HepG2 (cell line): Measurements from ENCODE around the gene NEK5. TPM values are rescaled to one million over a fixed set of nuclear protein-coding genes. Genes with fewer than 3 reads are reported as not detected.

Experiments
- DDIT3 ChIP-seq: sonication (generic); formaldehyde crosslinking; IDR thresholded peaks from 2 replicates; pipeline ENCODE4 v1.4.0; 2020; ENCODE audit warnings: mild to moderate bottlenecking, missing genetic modification reagents
- DRAP1 ChIP-seq: IDR thresholded peaks from 2 replicates; pipeline ENCODE4 v1.6.1; 2016; ENCODE audit warnings: missing genetic modification reagents, missing compliant biosample characterization
- FIP1L1 ChIP-seq: fragments of 200-400 bp; formaldehyde crosslinking; IDR thresholded peaks from 2 replicates; pipeline ENCODE4 v1.6.1; 2018; ENCODE audit warnings: low read depth, mild to moderate bottlenecking, low read length, moderate library complexity, borderline replicate concordance; ENCODE audit not compliant: insufficient read depth
- GATAD2A ChIP-seq: IDR thresholded peaks from 2 replicates; pipeline ENCODE4 v1.6.1; 2016
- HNF4A ChIP-seq: sonication (generic); formaldehyde crosslinking; IDR thresholded peaks from 2 replicates; pipeline ENCODE4 v1.4.0; 2020; ENCODE audit warnings: missing genetic modification reagents
- ISL2 ChIP-seq: sonication (generic); formaldehyde crosslinking; IDR thresholded peaks from 2 replicates; pipeline ENCODE4 v1.5.0; 2020; ENCODE audit warnings: missing genetic modification reagents
- MBD4 ChIP-seq: IDR thresholded peaks from 2 replicates; pipeline ENCODE4 v1.6.1; 2012; ENCODE audit warnings: low read length, inconsistent platforms, borderline replicate concordance
- MTA1 ChIP-seq: sonication (generic); formaldehyde crosslinking; IDR thresholded peaks from 2 replicates; pipeline ENCODE4 v1.4.0; 2020; ENCODE audit warnings: missing genetic modification reagents, mild to moderate bottlenecking, borderline replicate concordance
- NCOA2 ChIP-seq: sonication (generic); formaldehyde crosslinking; IDR thresholded peaks from 2 replicates; pipeline ENCODE4 v1.8.0; 2022; ENCODE audit warnings: inconsistent platforms
- NR2C2 ChIP-seq: sonication (generic); formaldehyde crosslinking; IDR thresholded peaks from 2 replicates; pipeline ENCODE4 v1.4.0; 2020; ENCODE audit warnings: missing genetic modification reagents, mild to moderate bottlenecking, moderate library complexity, borderline replicate concordance
- PHF21A ChIP-seq: sonication (generic); formaldehyde crosslinking; IDR thresholded peaks from 2 replicates; pipeline ENCODE4 v1.5.0; 2020; ENCODE audit warnings: mild to moderate bottlenecking, missing genetic modification reagents
- PHF5A ChIP-seq: IDR thresholded peaks from one replicate; pipeline ENCODE4 v1.6.1; 2018; ENCODE audit warnings: low read depth, missing genetic modification reagents; ENCODE audit not compliant: unreplicated experiment
- PHF8 ChIP-seq: sonication (generic); formaldehyde crosslinking; IDR thresholded peaks from 2 replicates; pipeline ENCODE4 v1.5.0; 2020; ENCODE audit warnings: missing genetic modification reagents
- SP4 ChIP-seq: sonication (generic); formaldehyde crosslinking; IDR thresholded peaks from 2 replicates; pipeline ENCODE4 v1.8.1; 2023; ENCODE audit warnings: mild to moderate bottlenecking, missing genetic modification reagents
- TAF1 ChIP-seq: sonication (generic); formaldehyde crosslinking; IDR thresholded peaks from 2 replicates; pipeline ENCODE4 v1.4.0; 2020; ENCODE audit warnings: missing genetic modification reagents
- TEAD3 ChIP-seq: optimal IDR thresholded peaks from 2 replicates; pipeline ENCODE3; 2016; ENCODE audit warnings: borderline replicate concordance
- ZNF143 ChIP-seq: sonication (generic); formaldehyde crosslinking; IDR thresholded peaks from 2 replicates; pipeline ENCODE4 v1.4.0; 2020; ENCODE audit warnings: missing genetic modification reagents
- ZNF281 ChIP-seq: sonication (generic); formaldehyde crosslinking; IDR thresholded peaks from 2 replicates; pipeline ENCODE4 v1.4.0; 2020; ENCODE audit warnings: missing genetic modification reagents, borderline replicate concordance
- ZNF326 ChIP-seq: sonication (generic); formaldehyde crosslinking; IDR thresholded peaks from 2 replicates; pipeline ENCODE4 v1.4.0; 2020; ENCODE audit warnings: missing genetic modification reagents, borderline replicate concordance
- ZNF343 ChIP-seq: sonication (generic); formaldehyde crosslinking; IDR thresholded peaks from 2 replicates; pipeline ENCODE4 v1.4.0; 2020; ENCODE audit warnings: mild to moderate bottlenecking, missing genetic modification reagents
- polyA plus RNA-seq, 8 experiments: library from polyadenylated mRNA; depleted of rRNA in 3 of 8; stranded (reverse) in 7 of 8; unstranded in 1 of 8; fragments of >200 nt; fragmentation: Illumina TruSeq in 4 of 8; extraction: Trizol in 4 of 8; gene quantifications; 2 replicates each; pipeline versions ENCODE4 v1.2.1 to v1.2.3, GENCODE V29; 2011 to 2016; ENCODE audit warnings: low read depth in 4 of 8, missing spikeins in 1 of 8, mixed read lengths in 1 of 8; ENCODE audit not compliant: insufficient read depth in 1 of 8
- total RNA-seq, 5 experiments: library from RNA; depleted of rRNA; stranded (reverse); fragments of >200 nt; fragmentation: Illumina TruSeq; extraction: Trizol; gene quantifications; 2 replicates each; pipeline ENCODE4 v1.2.3, GENCODE V29; 2016; ENCODE audit warnings: low read depth in 1 of 5
- TF ChIP-seq, protein P1 (sequence below): IDR thresholded peaks from 2 replicates; pipeline ENCODE4 v1.6.1; 2016; ENCODE audit warnings: low read depth
- TF ChIP-seq, protein P2 (sequence below): sonication (generic); formaldehyde crosslinking; IDR thresholded peaks from 2 replicates; pipeline ENCODE4 v1.8.1; 2023; ENCODE audit warnings: mild to moderate bottlenecking, moderate library complexity, missing genetic modification reagents
- TF ChIP-seq, protein P3 (sequence below): IDR thresholded peaks from 2 replicates; pipeline ENCODE4 v1.6.1; 2016; ENCODE audit warnings: missing compliant biosample characterization, missing genetic modification reagents, borderline replicate concordance

Gene NEK5
- total and polyA plus RNA-seq, 2 of the 13 experiments (the other 11 are each of a cell fraction or from before 2014, with no cell fraction given): 0.12 to 0.22 TPM

DNA sequence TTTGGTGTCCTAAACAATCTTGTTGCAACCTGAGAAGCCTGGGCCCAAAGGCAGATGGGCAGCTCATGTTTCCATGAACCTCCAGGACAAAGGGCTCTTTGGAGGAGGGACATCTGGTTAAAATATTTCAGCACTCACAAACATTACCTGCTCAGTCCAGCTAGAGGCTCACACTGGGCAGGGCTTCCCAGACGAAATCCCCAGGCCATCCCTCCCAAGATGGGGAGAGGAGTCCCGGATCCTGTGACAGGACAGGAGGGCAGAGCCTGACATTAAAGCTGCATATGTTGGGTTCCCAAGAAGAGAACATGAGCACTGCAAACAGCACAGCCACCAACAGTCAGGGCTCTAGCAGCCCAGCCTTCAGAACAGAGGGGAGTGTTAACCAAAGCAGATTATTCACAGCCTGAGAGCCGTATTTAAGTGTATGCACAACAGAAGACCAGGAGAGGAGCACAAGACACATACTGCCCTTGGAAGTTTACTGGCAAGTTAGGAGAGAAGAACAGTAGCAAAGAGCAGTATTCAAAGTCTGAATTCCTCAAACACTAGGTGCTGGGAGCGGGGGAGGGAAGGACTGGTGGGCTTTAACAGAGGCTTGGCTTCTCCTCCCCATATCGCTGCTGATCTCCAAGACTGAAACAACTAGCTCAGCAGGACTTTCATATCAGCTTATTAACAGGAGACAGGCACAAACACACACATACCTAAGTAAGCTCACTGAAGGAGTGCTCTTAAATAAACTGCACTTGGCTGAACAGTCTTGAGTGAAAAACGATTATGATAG, 130.0 kb downstream of the NEK5 start (continued):
- TF ChIP-seq ZNF281 (CRISPR knock-in tag) (peak; percentile 60; the same call in 1 of the 2 replicates), PHF5A (CRISPR knock-in tag) (no peak), TAF1 (CRISPR knock-in tag) (peak; percentile 42; the same call in 1 of the 2 replicates), DRAP1 (CRISPR knock-in tag) (peak; percentile 65; the same call in 1 of the 2 replicates), ZNF343 (CRISPR knock-in tag) (0 out of 2 replicates have a peak, but pooled peaks have one; percentile 26), GATAD2A (CRISPR knock-in tag) (peak; percentile 39; the same call in 1 of the 2 replicates), NR2C2 (CRISPR knock-in tag) (no peak), ZNF326 (CRISPR knock-in tag) (no peak), SP4 (CRISPR knock-in tag) (0 out of 2 replicates have a peak, but pooled peaks have one; percentile 32), HNF4A (CRISPR knock-in tag) (peak; percentile 68), NCOA2 (CRISPR knock-in tag) (peak; percentile 33; the same call in 1 of the 2 replicates), MBD4 (no peak), MTA1 (CRISPR knock-in tag) (no peak), PHF8 (CRISPR knock-in tag) (0 out of 2 replicates have a peak, but pooled peaks have one; percentile 25), ZNF143 (CRISPR knock-in tag) (0 out of 2 replicates have a peak, but pooled peaks have one; percentile 26), FIP1L1 (no peak), PHF21A (peak; percentile 67), TEAD3 (CRISPR knock-in tag) (peak; percentile 18), DDIT3 (CRISPR knock-in tag) (no peak), ISL2 (peak; percentile 65)
- TF ChIP-seq, protein P1, sequence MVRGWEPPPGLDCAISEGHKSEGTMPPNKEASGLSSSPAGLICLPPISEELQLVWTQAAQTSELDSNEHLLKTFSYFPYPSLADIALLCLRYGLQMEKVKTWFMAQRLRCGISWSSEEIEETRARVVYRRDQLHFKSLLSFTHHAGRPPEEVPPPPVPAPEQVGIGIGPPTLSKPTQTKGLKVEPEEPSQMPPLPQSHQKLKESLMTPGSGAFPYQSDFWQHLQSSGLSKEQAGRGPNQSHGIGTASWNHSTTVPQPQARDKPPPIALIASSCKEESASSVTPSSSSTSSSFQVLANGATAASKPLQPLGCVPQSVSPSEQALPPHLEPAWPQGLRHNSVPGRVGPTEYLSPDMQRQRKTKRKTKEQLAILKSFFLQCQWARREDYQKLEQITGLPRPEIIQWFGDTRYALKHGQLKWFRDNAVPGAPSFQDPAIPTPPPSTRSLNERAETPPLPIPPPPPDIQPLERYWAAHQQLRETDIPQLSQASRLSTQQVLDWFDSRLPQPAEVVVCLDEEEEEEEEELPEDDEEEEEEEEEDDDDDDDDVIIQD: 0 out of 2 replicates have a peak, but pooled peaks have one; percentile 37
- TF ChIP-seq, protein P2, sequence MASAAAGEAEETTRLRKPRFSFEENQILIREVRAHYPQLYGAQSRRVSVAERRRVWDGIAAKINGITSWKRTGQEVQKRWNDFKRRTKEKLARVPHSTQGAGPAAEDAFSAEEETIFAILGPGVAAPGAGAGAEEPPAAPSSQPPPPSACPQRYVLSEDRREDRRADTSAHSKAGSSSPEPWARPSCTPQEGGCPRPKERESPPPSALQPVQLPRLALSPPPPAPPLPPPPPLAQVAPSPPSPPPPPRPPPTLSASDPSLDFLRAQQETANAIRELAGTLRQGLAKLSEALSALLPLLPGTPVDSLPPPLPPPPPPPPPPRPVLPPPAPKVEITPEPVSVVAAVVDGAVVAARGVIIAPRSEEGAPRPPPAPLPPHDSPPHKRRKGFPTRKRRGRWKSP: peak; percentile 36; the same call in 1 of the 2 replicates
- TF ChIP-seq, protein P3, sequence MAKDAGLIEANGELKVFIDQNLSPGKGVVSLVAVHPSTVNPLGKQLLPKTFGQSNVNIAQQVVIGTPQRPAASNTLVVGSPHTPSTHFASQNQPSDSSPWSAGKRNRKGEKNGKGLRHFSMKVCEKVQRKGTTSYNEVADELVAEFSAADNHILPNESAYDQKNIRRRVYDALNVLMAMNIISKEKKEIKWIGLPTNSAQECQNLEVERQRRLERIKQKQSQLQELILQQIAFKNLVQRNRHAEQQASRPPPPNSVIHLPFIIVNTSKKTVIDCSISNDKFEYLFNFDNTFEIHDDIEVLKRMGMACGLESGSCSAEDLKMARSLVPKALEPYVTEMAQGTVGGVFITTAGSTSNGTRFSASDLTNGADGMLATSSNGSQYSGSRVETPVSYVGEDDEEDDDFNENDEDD (CRISPR knock-in tag): no peak
